ENCODE measurements around the gene GABRD. TPM values are rescaled to one million over a fixed set of nuclear protein-coding genes. Genes with fewer than 3 reads are reported as not detected.

Gene GABRD
- total RNA-seq, 4 donors from 2014 or later, result not detected

DNA sequence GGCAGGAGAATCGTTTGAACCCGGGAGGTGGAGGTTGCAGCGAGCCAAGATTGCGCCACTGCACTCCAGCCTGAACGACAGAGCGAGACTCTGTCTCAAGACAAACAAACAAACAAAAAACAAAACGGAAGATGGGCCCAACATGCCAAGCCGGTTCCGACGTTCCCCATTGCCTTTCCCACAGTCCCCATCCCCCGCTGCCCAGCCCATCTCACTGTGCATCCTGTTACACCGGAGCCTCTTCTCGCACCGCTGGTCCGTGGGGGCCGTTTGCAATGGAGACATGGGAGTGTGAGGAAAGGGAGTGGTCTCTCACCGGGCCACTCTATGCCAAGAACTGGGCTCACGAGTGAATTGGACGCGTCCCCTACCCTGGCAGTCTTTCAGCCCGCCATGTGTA lies 14.3 kb upstream of the GABRD start:
- DNase-seq (ENCODE audit: low spot score), result no peak
- TF ChIP-seq, protein P1, sequence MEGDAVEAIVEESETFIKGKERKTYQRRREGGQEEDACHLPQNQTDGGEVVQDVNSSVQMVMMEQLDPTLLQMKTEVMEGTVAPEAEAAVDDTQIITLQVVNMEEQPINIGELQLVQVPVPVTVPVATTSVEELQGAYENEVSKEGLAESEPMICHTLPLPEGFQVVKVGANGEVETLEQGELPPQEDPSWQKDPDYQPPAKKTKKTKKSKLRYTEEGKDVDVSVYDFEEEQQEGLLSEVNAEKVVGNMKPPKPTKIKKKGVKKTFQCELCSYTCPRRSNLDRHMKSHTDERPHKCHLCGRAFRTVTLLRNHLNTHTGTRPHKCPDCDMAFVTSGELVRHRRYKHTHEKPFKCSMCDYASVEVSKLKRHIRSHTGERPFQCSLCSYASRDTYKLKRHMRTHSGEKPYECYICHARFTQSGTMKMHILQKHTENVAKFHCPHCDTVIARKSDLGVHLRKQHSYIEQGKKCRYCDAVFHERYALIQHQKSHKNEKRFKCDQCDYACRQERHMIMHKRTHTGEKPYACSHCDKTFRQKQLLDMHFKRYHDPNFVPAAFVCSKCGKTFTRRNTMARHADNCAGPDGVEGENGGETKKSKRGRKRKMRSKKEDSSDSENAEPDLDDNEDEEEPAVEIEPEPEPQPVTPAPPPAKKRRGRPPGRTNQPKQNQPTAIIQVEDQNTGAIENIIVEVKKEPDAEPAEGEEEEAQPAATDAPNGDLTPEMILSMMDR (IDR thresholded peaks at IDR 0.05), result no peak
- ATAC-seq (ENCODE audit: low FRiP score), result no peak

DNA sequence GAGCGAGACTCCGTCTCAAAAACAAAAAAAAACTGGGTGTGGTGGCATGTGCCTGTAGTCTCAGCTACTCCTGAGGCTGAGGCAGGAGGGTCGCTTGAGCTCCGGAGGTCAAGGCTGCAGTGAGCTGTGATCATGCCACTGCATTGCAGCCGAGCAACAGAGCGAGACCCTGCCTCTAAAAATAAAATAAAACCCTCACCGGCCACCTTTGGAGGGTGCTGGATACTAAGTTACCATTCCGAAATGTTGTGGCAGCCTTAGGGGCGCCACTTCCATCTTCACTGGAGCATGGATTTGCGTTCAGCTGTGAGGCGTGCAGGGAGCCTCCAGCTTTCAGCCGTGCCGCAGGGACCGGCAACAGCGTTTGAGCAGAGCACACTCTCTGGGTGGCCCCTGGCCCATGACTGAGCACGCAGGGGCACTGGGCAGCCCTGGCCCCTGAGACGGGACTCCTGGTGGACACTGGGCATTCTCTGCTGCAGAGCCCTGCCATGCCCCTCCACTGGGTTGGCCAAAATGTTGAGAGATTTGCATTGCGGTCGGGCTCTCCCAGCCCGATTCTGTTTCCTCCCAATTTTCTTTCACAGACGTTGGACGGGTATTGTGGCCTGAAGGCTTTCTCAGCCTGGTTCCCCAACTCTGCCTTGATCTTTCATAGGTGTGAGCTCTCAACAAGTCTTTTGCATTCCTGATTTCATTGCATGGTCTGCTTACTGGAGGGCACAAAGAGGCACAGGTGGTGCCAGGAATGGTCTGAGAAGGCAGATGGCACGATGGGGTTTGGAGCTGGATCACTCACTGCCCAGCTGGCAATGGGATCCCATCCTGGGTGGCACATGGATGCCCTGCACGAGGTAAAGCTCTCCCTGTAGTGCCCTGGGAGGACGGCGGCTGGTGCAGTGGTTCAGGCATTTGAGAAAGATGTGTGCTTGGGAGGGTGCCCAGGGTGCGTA lies 9.8 kb upstream of the GABRD start:
- DNase-seq (ENCODE audit: low spot score), result no peak
- ATAC-seq (ENCODE audit: low FRiP score), result no peak
- TF ChIP-seq, protein P1 (IDR thresholded peaks at IDR 0.05), result no peak

DNA sequence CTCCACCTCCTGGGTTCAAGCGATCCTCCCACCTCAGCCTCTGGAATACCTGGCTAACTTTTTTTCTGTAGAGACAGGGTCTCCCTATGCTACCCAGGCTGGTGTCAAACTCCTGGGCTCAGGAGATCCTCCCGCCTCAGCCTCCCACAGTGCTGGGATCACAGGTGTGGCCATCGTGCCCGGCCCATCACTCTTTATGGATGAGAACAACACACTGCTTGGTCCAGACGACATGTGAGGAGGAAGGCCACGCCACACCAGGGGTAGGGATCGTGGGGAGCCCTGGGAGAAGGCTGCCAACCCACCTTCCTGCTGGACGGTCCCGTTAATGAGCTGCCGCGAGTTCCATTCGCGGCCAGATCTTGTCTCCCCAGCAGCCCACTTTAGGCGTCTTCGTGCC lies 5.0 kb upstream of the GABRD start:
- DNase-seq (ENCODE audit: low spot score), result no peak
- TF ChIP-seq, protein P1 (IDR thresholded peaks at IDR 0.05), result no peak
- no peak for ATAC-seq (ENCODE audit: low FRiP score)

DNA sequence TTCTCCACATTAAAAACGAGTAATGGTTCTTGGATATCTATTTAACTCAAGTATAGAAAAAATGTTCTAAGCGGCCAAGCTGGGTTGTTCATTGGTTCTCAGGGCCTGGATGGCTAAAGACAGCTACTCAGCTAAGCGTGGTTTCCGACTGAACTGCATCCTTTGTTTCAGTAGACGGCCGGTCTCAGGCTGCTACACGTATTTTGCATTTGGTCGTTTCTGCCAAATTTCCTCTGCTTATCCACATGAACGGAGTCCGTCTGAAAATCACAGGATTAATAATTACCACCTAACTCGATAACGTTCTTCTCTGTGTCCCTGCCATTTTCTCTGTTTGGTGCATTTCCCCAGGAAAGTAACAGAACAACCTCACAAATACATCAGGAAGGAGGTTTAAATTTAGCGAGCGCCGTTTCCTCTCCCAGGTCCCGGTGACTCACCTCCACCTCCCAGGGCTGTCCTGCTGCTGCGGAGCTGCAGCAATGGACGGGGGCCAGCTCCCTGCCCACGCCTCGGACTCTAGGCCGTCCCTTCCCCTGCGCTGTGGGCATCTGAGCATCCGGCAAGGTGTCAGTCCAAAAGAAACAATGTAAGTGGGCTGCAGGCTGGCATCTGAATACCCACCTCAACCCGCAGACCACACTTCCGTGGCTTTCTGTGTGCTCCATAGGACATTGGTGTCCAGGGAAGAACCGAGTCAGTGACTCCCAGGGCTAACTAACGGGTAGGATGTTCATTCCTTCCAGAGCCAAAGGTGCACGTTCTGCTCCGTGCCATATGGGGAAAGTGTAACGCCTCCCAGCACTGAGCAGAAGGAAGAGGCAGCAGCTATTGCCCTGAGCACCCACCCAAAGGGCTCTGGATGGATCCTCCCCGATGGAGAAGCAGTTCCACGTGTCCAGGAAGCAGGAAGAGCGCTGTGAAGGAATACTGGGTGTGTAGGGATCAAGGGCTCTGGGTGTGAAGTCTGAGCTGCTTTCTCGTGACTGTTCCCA lies 4.1 kb upstream of the GABRD start:
- DNase-seq (ENCODE audit: low spot score), result no peak
- ATAC-seq (ENCODE audit: low FRiP score), result no peak
- TF ChIP-seq, protein P1 (IDR thresholded peaks at IDR 0.05), result no peak

DNA sequence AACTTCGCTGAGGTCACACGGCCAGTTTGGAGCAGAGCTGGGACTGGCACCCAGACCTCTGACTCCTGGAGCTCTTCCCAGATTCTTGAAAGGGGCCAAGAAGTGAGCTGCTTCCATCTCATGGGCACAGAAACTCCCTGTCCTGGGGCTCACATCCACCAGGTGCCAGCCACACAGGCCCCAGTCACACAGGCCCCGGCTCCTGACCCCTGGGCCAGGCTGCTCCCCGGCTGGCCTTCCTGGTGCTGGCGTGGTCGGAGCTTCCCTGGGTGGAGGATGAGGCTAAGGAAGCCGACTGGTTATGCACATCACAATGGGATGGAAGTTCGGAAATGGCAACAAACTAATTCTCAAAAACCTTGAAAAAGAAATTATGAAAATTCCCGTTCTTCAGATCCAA lies 3.0 kb upstream of the GABRD start:
- ATAC-seq (ENCODE audit: low FRiP score) (no peak), DNase-seq (ENCODE audit: low spot score) (no peak)
- TF ChIP-seq, protein P1 (IDR thresholded peaks at IDR 0.05), result no peak

DNA sequence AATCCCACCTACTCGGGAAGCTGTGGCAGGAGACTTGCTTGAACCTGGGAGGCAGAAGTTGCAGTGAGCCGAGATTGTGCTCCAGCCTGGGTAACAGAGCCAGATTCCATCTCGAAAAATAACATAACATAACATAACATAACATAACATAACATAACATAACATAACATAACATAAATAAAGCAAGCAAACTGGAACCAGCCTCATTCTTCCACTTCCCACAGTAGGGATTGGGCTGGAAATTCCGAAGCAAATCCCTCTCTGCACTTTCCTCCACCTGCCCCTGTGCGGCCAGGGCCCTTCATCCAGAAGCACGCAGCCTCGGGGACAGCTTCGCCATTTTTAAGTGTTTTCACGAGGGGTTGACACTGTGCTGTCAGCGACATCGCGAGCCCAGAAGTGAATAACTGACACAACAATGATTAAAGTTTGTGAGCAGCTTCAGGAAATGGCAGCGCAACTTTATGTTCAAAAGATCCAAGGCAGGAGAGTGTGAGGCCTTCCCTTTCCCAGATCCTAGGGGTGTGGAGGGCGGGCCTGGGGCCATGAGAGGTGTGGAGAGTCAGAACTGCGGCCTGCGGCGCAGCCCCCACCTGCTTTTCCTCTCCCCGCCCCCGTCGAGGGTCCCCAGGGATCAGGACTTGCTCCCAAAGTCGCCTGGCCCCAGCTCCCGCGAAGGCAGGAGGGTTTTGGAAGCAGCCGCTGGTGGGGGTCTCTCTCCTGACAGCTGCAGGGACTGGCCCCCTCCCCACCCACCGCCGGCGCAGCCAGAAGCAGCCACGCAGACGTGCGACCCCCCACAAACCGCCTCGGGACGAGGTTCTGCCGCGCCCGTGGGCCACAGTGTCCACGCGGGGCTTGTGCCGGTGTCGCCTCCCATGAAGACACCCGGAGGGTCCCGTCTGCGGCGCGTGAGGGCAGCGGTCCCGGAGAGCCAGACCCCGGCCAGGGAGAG lies 651 bp upstream of the GABRD start:
- no peak for DNase-seq (ENCODE audit: low spot score)
- no peak for ATAC-seq (ENCODE audit: low FRiP score)
- TF ChIP-seq, protein P1 (IDR thresholded peaks at IDR 0.05), result no peak

Measured in omental fat pad (tissue), 4 donors.